Coronary artery (tissue), 2 donors: ENCODE data around the gene EIF4A3.

Experiments used
- DNase-seq: peaks from one replicate; pipeline ENCODE4 v3.0.0-alpha.2; 2017; ENCODE audit warnings: low spot score
- H3K27ac ChIP-seq, 2 donors: fragments of 200-600 bp; sonication (generic); one replicate each; pipeline ENCODE4 v1.5.1; 2016 to 2019
- H3K4me3 ChIP-seq: fragments of 200-600 bp; sonication (generic); 2 replicates; pipeline ENCODE4 v1.5.1; 2016; ENCODE audit warnings: mild to moderate bottlenecking, moderate library complexity
- CTCF ChIP-seq: fragments of 200-600 bp; sonication (generic); IDR thresholded peaks from one replicate; pipeline ENCODE4 v1.5.1; 2019; ENCODE audit warnings: antibody characterized with exemption

EIF4A3 gene

DNA sequence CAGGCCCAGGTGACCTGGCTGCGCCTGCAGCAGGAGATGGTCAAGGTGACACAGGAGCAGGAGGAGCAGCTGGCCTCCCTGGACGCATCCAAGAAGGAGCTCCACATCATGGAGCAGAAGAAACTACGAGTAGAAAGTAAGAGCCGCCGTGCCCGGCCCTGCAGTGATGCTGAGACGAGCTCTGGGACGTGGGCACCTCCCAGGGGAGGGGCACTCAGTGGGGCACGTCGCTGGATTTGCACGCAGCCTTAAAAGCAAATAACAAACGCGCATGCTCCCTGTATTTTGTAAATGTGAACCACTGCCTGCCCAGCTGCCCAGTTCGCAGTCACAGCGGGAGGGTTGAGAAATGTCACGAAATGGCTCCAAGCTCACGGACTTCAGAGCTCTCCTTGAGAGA, 60.8 kb downstream of the EIF4A3 start:
- DNase-seq: no peak
- H3K27ac ChIP-seq: no peak overlapping the region
- H3K4me3 ChIP-seq: no peak overlapping the region
- no peak for TF ChIP-seq CTCF

DNA sequence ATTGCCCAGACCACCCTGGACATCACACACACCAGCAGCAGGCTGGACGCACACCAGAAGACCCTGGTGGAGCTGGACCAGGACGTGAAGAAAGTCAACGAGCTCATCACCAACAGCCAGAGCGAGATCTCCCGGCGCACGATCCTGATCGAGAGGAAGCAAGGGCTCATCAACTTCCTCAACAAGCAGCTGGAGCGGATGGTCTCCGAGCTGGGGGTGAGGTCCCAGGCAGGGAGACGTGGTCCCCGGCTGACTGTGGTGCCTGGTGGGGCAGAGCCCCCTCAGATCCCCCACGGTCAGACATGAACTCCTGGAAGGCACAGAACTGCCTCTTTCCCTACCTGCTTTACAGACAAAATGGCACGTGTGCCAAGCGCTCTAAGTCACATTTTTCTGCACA, 62.2 kb downstream of the EIF4A3 start:
- DNase-seq: no peak
- no peak overlapping the region for H3K4me3 ChIP-seq
- no peak for TF ChIP-seq CTCF
- H3K27ac ChIP-seq: no peak overlapping the region
